K562 (cell line): Measurements from ENCODE around the gene LATS2. TPM values are rescaled to one million over a fixed set of nuclear protein-coding genes. Genes with fewer than 3 reads are reported as not detected.

Experiments used
- ATAC-seq: fragments of 200-7000 bp; cut with Tn5 transposase; 3 replicates; pipeline ENCODE4 v1.9.1; 2020; ENCODE audit warnings: moderate library complexity
- BruUV-seq: library from RNA; stranded (reverse); fragments of 400-500 nt; replicated peaks from 2 replicates; lab custom pipeline; 2021; lab: Mats Ljungman, UMichigan
- CTCF ChIA-PET: fragments of 300-600 bp; formaldehyde crosslinking; extraction: SDS; loops from one replicate; lab custom pipeline; 2021; ENCODE audit warnings: low intra/inter-chr PET ratio; lab: Yijun Ruan, JAX
- POLR2A ChIA-PET: fragments of 300-600, 350-650 bp; sonication (Branson Sonifier 250); formaldehyde crosslinking; extraction: SDS; loops from one replicate; lab custom pipeline; 2021; ENCODE audit warnings: antibody characterized with exemption, inconsistent platforms; lab: Yijun Ruan, JAX
- DNase-seq, 4 experiments: peaks; one replicate each; pipeline versions ENCODE4 v3.0.0 to v3.0.0-alpha.2; 2011 to 2018; ENCODE audit warnings: low spot score in 3 of 4, mixed read lengths in 3 of 4; ENCODE audit errors: extremely low read depth in 1 of 4
- FAIRE-seq: peaks from 2 replicates; lab custom pipeline; 2011; peaks lifted over from hg19 to GRCh38; lab: Jason Lieb, UNC
- H2AFZ ChIP-seq: 2 replicates; pipeline ENCODE4 v1.6.0; 2011; ENCODE audit warnings: low read depth, low read length, control low read depth, inconsistent platforms
- H3K27ac ChIP-seq: fragments of 200-600 bp; 3 replicates; pipeline ENCODE4 v1.8.0; 2011; ENCODE audit warnings: low read depth, mild to moderate bottlenecking, control low read depth, inconsistent platforms, low read length, moderate library complexity, mixed read lengths; ENCODE audit errors: extremely low read depth
- H3K27me3 ChIP-seq, 2 experiments: fragments of 300-600 bp in 1 of 2; 2 replicates in 1 of 2; 3 replicates in 1 of 2; pipeline versions ENCODE4 v1.6.0 to v1.8.0; 2011; ENCODE audit warnings: inconsistent platforms in 2 of 2, low read length in 2 of 2, mild to moderate bottlenecking in 1 of 2, mixed read lengths in 1 of 2, moderate library complexity in 1 of 2; ENCODE audit not compliant: control insufficient read depth in 2 of 2, insufficient read depth in 2 of 2
- H3K36me3 ChIP-seq: fragments of 300-600 bp; 3 replicates; pipeline ENCODE4 v1.8.0; 2011; ENCODE audit warnings: mild to moderate bottlenecking, low read length, inconsistent platforms; ENCODE audit not compliant: control insufficient read depth, insufficient read depth
- H3K4me1 ChIP-seq, 2 experiments: fragments of 200-600 bp in 1 of 2; replicated peaks in 1 of 2; 2 replicates in 1 of 2; 3 replicates in 1 of 2; pipeline versions ENCODE4 v1.5.1 to v1.8.0; 2011; ENCODE audit warnings: inconsistent platforms in 2 of 2, low read length in 2 of 2, mild to moderate bottlenecking in 1 of 2, mixed read lengths in 1 of 2, moderate library complexity in 1 of 2; ENCODE audit not compliant: control insufficient read depth in 2 of 2, insufficient read depth in 2 of 2
- H3K4me2 ChIP-seq: 2 replicates; pipeline ENCODE4 v1.6.1; 2011; ENCODE audit warnings: low read length, control low read depth, inconsistent platforms, mixed read lengths; ENCODE audit not compliant: insufficient read depth
- H3K4me3 ChIP-seq: fragments of 200-600 bp; sonication (generic), shearing (Covaris generic); 2 replicates; pipeline ENCODE4 v1.5.1; 2016; ENCODE audit warnings: control low read depth, inconsistent platforms
- H3K79me2 ChIP-seq: fragments of 200-600 bp; 3 replicates; pipeline ENCODE4 v1.8.0; 2011; ENCODE audit warnings: low read length, inconsistent platforms; ENCODE audit not compliant: control insufficient read depth, insufficient read depth
- H3K9ac ChIP-seq, 2 experiments: 2 replicates each; pipeline versions ENCODE4 v1.6.0 to v1.6.1; 2011; ENCODE audit warnings: low read depth in 2 of 2, low read length in 2 of 2, control low read depth in 1 of 2, inconsistent platforms in 1 of 2, mild to moderate bottlenecking in 1 of 2, mixed read lengths in 1 of 2; ENCODE audit not compliant: insufficient read depth in 1 of 2
- H3K9me1 ChIP-seq: one replicate; pipeline ENCODE4 v1.6.0; 2011; ENCODE audit warnings: inconsistent platforms, mild to moderate bottlenecking, low read length, moderate library complexity; ENCODE audit not compliant: control insufficient read depth, insufficient read depth
- H3K9me3 ChIP-seq: replicated peaks from 2 replicates; pipeline ENCODE4 v1.5.1; 2011; ENCODE audit warnings: low read depth, low read length, inconsistent platforms; ENCODE audit not compliant: control insufficient read depth, insufficient read depth
- H4K20me1 ChIP-seq: replicated peaks from 2 replicates; pipeline ENCODE4 v1.6.1; 2011; ENCODE audit warnings: low read length, inconsistent platforms, mixed read lengths; ENCODE audit not compliant: control insufficient read depth, insufficient read depth
- IFI16 ChIP-seq: fragments of 250-450 bp; sonication (Bioruptor Pico); IDR thresholded peaks from 2 replicates; pipeline ENCODE4 v2.1.2; 2022; ENCODE audit warnings: mild to moderate bottlenecking, inconsistent platforms
- IRF1 ChIP-seq: sonication (generic); formaldehyde crosslinking; IDR thresholded peaks from 2 replicates; pipeline ENCODE4 v1.8.0; 2022; ENCODE audit warnings: missing genetic modification reagents, mild to moderate bottlenecking, borderline replicate concordance
- PKNOX1 ChIP-seq: fragments of 450-650 bp; IDR thresholded peaks from 2 replicates; pipeline ENCODE4 v1.6.1; 2016
- RNF2 ChIP-seq: sonication (generic); IDR thresholded peaks from 2 replicates; pipeline ENCODE4 v1.6.1; 2016
- RREB1 ChIP-seq: fragments of 250-450 bp; sonication (Bioruptor Pico); IDR thresholded peaks from 2 replicates; pipeline ENCODE4 v1.4.0; 2020
- ZNF316 ChIP-seq: fragments of 450-650 bp; IDR thresholded peaks from 2 replicates; pipeline ENCODE4 v1.6.1; 2016
- WGBS: fragments of 100-300 bp; shearing (Covaris generic); methylation state at CpG from one replicate; pipeline ENCODE4 v1.1.6; 2016; ENCODE audit warnings: low coverage, mixed read lengths; ENCODE audit not compliant: insufficient coverage; ENCODE audit errors: missing lambda C conversion rate; 5-methylcytosine and 5-hydroxymethylcytosine counted together
- in situ Hi-C: fragments of 300-500 bp; cut with MboI; formaldehyde crosslinking; loops from 4 replicates; pipeline ENCODE4 v1.15.0; 2018; ENCODE audit warnings: inconsistent platforms, mixed read lengths
- intact Hi-C: fragments of 100-400 bp; cut with micrococcal nuclease; formaldehyde crosslinking; loops from 2 replicates; pipeline ENCODE4 v1.14.2; 2022
- polyA plus RNA-seq, 8 experiments: library from polyadenylated mRNA; depleted of rRNA in 4 of 8; stranded (reverse) in 5 of 8; unstranded in 3 of 8; fragments of >200 nt; fragmentation: Nextera tagmentation in 2 of 8; fragmentation: Illumina TruSeq in 1 of 8; extraction: Ambion mirVana in 2 of 8; extraction: Trizol in 1 of 8; gene quantifications; 2 replicates each; pipeline versions ENCODE4 v1.2.1 to v1.2.3, GENCODE V29; 2011 to 2014; ENCODE audit warnings: inconsistent platforms in 1 of 8, missing spikeins in 1 of 8
- total RNA-seq, 7 experiments: library from RNA; depleted of rRNA in 6 of 7; stranded (reverse); fragments of >200 nt in 6 of 7; fragmentation: Illumina TruSeq in 2 of 7; extraction: Trizol in 2 of 7; gene quantifications; 2 replicates each; pipeline versions ENCODE4 v1.2.1 to v1.2.3, GENCODE V29; 2011 to 2021; ENCODE audit warnings: low replicate concordance in 1 of 7

Gene LATS2
- total and polyA plus RNA-seq, 9 of the 15 experiments (the other 6 are each of a cell fraction or from before 2014, with no cell fraction given): 0.18 to 3.7 (median 0.76) TPM

GRCh38 chr13:21106089-21106488 lies 44.7 kb upstream of the LATS2 start:
- FAIRE-seq: no peak
- no TSS peak for BruUV-seq
- H3K4me1 ChIP-seq: peaks cover 0 to 2% of the 10 kb centered on the region in 2 experiments; a peak in 1 of 5 replicates
- intact Hi-C loops: loop anchor here (10.0 kb wide), 1 partner anchor 369 kb away; no protein-coding TSS in a partner anchor
- no peaks in the 10 kb centered on the region for H3K79me2 ChIP-seq
- no peaks in the 10 kb centered on the region for H3K27me3 ChIP-seq
- in situ Hi-C loops: loop anchor here (10.0 kb wide), 1 partner anchor 161 kb away; no protein-coding TSS in a partner anchor
- no peaks in the 10 kb centered on the region for H3K36me3 ChIP-seq
- POLR2A ChIA-PET: interaction anchor here (1.3 kb wide), 1 partner anchor 70 kb away, joined by 3 read pairs; no protein-coding TSS in a partner anchor
- H3K4me2 ChIP-seq: no peak overlapping the region
- no peak overlapping the region for H3K27ac ChIP-seq
- no peaks in the 10 kb centered on the region for H4K20me1 ChIP-seq
- no peaks in the 10 kb centered on the region for H3K9me1 ChIP-seq
- ATAC-seq: no peak
- H3K4me3 ChIP-seq: no peak overlapping the region
- H3K9me3 ChIP-seq: no peaks in the 10 kb centered on the region
- no peak overlapping the region for H2AFZ ChIP-seq
- no peak overlapping the region for H3K9ac ChIP-seq
- 10% methylated on average over 4 of the region's 4 CpGs for WGBS
- DNase-seq: no peak
- CTCF ChIA-PET: no interaction called here
- no peak for TF ChIP-seq RNF2

- no TSS peak for BruUV-seq
- intact Hi-C loops (loop anchor here (10.0 kb wide), 1 partner anchor 370 kb away; no protein-coding TSS in a partner anchor), in situ Hi-C loops (loop anchor here (10.0 kb wide), 1 partner anchor 160 kb away; no protein-coding TSS in a partner anchor)
- H3K4me1 ChIP-seq: peaks cover 0 to 2% of the 10 kb centered on the region in 2 experiments; a peak in 1 of 5 replicates
- H3K79me2 ChIP-seq: no peaks in the 10 kb centered on the region
- H3K36me3 ChIP-seq: no peaks in the 10 kb centered on the region
- ChIA-PET CTCF (no interaction called here), POLR2A (no interaction called here)
- no peak overlapping the region for H3K27ac ChIP-seq
- no peaks in the 10 kb centered on the region for H3K9me1 ChIP-seq
- DNase-seq (no peak), ATAC-seq (no peak), FAIRE-seq (no peak)
- H4K20me1 ChIP-seq: no peaks in the 10 kb centered on the region
- H3K4me3 ChIP-seq: no peak overlapping the region
- WGBS: 76% methylated on average over 32 of the region's 37 CpGs
- no peaks in the 10 kb centered on the region for H3K9me3 ChIP-seq
- no peak overlapping the region for H2AFZ ChIP-seq
- no peak overlapping the region for H3K9ac ChIP-seq
- H3K27me3 ChIP-seq: no peaks in the 10 kb centered on the region; a peak in 1 of 5 replicates
- H3K4me2 ChIP-seq: no peak overlapping the region
- no peak for TF ChIP-seq PKNOX1
- TF ChIP-seq IFI16 (CRISPR knock-in tag): no peak
- TF ChIP-seq RREB1 (CRISPR knock-in tag): no peak
- TF ChIP-seq IRF1 (CRISPR knock-in tag): no peak
- peak; percentile 20; the same call in 1 of the 2 replicates for TF ChIP-seq ZNF316
Measured at GRCh38 chr13:21104199-21105019, 43.0 kb upstream of the LATS2 start.
